Activated B cell treated with CpG ODN at 0.5 μM for 24 hours (primary cell): ENCODE data around the gene IL12RB1. TPM values are rescaled to one million over a fixed set of nuclear protein-coding genes. Genes with fewer than 3 reads are reported as not detected.
A peak's percentile ranks its signal among the peaks of the same experiment; 100 is the strongest.

Source experiments
- ATAC-seq: fragments of 200-7000 bp; cut with Tn5 transposase; one replicate; pipeline ENCODE4 v1.10.0; 2021; ENCODE audit warnings: low read depth, mild to moderate bottlenecking, moderate library complexity
- CTCF ChIA-PET: fragments of 350-600 bp; sonication (Branson Sonifier 250); formaldehyde crosslinking; loops from one replicate; lab custom pipeline; 2021; ENCODE audit warnings: antibody characterized with exemption; lab: Charles Lee
- POLR2A ChIA-PET: fragments of 350-600 bp; sonication (Branson Sonifier 250); formaldehyde crosslinking; loops from one replicate; lab custom pipeline; 2021; ENCODE audit warnings: antibody characterized with exemption; lab: Charles Lee
- DNase-seq: peaks from one replicate; pipeline ENCODE4 v3.0.0; 2022
- H3K27ac Mint-ChIP-seq: one replicate; pipeline ENCODE4 v1.8.0; 2020; ENCODE audit warnings: mixed read lengths
- H3K27me3 Mint-ChIP-seq: one replicate; pipeline ENCODE4 v1.8.0; 2021; ENCODE audit warnings: mixed read lengths
- H3K36me3 Mint-ChIP-seq: one replicate; pipeline ENCODE4 v1.8.0; 2021; ENCODE audit warnings: low read depth, mixed read lengths
- H3K4me1 Mint-ChIP-seq: one replicate; pipeline ENCODE4 v1.8.0; 2021; ENCODE audit warnings: mixed read lengths
- H3K4me3 Mint-ChIP-seq: one replicate; pipeline ENCODE4 v1.8.0; 2020; ENCODE audit warnings: mild to moderate bottlenecking, mixed read lengths
- H3K9me3 Mint-ChIP-seq: one replicate; pipeline ENCODE4 v1.8.0; 2020; ENCODE audit warnings: mixed read lengths
- CTCF ChIP-seq: fragments of 200-600 bp; IDR thresholded peaks from one replicate; pipeline ENCODE4 v1.8.0; 2022; ENCODE audit warnings: antibody characterized with exemption, mild to moderate bottlenecking
- intact Hi-C: fragments of 100-400 bp; cut with micrococcal nuclease; formaldehyde crosslinking; loops from one replicate; pipeline ENCODE4 v1.15.1; 2024
- total RNA-seq: library from RNA; stranded (reverse); gene quantifications from 2 replicates; pipeline ENCODE4 v1.2.3, GENCODE V29; 2022

The IL12RB1 gene
- total RNA-seq, 1 donor from 2014 or later: 20.9 TPM

- no peak overlapping the region for H3K4me3 Mint-ChIP-seq
Observed at GRCh38 chr19:18046059-18046718, 40.5 kb downstream of the IL12RB1 start.

DNA sequence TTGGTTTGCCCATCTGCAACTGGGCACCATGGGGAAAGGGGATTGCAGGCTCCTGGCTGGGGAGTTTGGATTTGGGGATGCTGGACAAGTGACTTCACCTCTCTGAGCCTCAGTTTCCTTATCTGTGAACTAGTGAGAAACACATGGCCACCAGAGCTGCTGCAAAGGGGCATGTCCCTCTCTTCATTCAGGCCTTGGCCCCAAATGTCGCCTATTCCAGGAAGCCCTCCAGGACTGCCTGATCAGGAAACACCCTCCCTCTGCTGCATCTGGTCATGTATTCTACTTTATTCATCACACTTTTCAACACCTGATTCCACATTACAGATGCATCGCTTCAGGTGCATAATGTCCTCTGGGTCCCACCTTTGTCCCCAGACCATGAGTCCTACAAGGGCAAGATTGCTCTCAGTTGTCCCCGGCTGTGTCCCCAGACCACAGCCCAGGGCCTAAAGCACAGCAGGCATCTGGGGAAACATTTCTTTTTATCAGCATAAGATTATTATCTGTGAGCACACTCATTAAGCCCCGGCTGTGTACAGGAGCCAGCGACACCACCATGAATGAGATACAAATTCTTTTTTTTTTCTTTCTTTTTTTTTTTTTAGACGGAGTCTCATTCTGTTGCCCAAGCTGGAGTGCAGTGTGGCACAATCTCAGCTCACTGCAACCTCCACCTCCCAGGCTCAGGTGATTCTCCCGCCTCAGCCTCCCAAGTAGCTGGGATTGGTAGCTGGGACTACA is 41.3 kb downstream of the IL12RB1 start:
- no peaks in the 10 kb centered on the region for H3K36me3 Mint-ChIP-seq
- intact Hi-C loops: loop anchor here (1.0 to 2.0 kb wide), 4 partner anchors 13 to 38 kb away; no protein-coding TSS in a partner anchor
- no peak for TF ChIP-seq CTCF
- peak overlapping the region; percentile 96 for H3K27ac Mint-ChIP-seq
- H3K4me3 Mint-ChIP-seq: peak overlapping the region; percentile 78
- H3K27me3 Mint-ChIP-seq: no peaks in the 10 kb centered on the region
- H3K9me3 Mint-ChIP-seq: no peaks in the 10 kb centered on the region
- ChIA-PET CTCF (interaction anchor here (1.0 to 1.9 kb wide), 9 partner anchors 11 to 125 kb away, joined by 3 to 17 read pairs (median 3); partner anchors contain the start of gene ARRDC2), POLR2A (interaction anchor here (0.6 to 12.3 kb wide), 28 partner anchors 8 to 523 kb away, joined by 3 to 779 read pairs (median 6); partner anchors contain the start of genes ARRDC2, CCDC124, ELL and JAK3)
- peak; percentile 7 for ATAC-seq
- H3K4me1 Mint-ChIP-seq: peaks cover 61% of the 10 kb centered on the region
- DNase-seq: no peak

More at GRCh38 chr19:18046059-18046718, 40.5 kb downstream of the IL12RB1 start:
- Mint-ChIP-seq H3K4me1 (peaks cover 64% of the 10 kb centered on the region), H3K27ac (peak overlapping the region; percentile 96), H3K36me3 (no peaks in the 10 kb centered on the region), H3K27me3 (no peaks in the 10 kb centered on the region), H3K9me3 (no peaks in the 10 kb centered on the region)
- DNase-seq: no peak
- no peak for TF ChIP-seq CTCF
- CTCF ChIA-PET: interaction anchor here (1.1 to 1.9 kb wide), 3 partner anchors 11 to 30 kb away, joined by 3 to 7 read pairs (median 4); no protein-coding TSS in a partner anchor
- POLR2A ChIA-PET: interaction anchor here (0.6 to 12.3 kb wide), 9 partner anchors 11 to 53 kb away, joined by 3 to 779 read pairs (median 18); partner anchors contain the start of genes ARRDC2 and MAST3
- intact Hi-C loops: no loop called here
- no peak for ATAC-seq

DNA sequence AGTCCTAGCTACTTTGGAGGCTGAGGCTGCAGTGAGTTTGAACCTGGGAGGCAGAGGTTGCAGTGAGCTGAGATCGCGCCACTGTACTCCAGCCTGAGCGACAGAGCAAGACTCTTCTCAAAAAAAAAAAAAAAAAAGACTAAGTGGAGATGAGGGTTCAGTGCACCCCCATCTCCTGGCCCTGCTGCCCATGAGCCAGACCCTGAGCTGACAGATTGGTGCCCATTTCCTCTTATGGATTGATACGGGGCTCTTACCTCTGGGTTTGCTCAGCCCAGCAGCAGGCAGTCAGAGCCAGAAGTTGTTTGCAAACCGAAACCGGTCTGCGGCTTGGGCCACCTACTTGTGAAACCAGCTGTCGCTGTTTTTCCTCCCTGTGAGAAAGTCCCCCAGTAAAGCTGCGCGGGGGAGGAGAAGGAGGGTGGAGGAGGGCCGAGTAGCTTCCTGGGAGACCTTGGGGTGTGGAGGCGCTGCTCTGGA is 41.9 kb downstream of the IL12RB1 start:
- no peak for TF ChIP-seq CTCF
- peak overlapping the region; percentile 96 for H3K27ac Mint-ChIP-seq
- ATAC-seq: peak; percentile 92

DNA sequence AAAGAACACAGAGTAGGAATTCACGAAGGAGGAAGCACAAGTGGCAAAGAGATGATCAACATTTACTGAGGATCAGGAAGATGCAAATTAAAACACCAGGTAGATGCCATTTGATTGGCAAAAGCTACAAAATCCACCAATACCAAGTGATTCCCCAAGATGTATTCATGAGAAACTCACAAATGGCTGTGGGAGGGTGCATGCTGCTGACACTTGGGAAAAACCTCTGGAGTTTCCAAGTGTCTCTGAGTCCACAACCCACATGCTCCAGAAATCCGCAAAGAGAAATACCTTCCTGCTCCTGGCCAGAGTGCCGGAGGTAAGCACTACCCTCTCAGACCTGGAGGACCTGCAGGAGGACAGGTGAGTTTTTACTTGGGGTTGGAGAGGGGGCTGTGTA is 43.1 kb downstream of the IL12RB1 start:
- Mint-ChIP-seq H3K4me3 (peak overlapping the region; percentile 8), H3K27me3 (no peaks in the 10 kb centered on the region), H3K27ac (peak overlapping the region; percentile 96), H3K9me3 (no peaks in the 10 kb centered on the region), H3K4me1 (peaks cover 55% of the 10 kb centered on the region), H3K36me3 (no peaks in the 10 kb centered on the region)
- no peak for DNase-seq
- intact Hi-C loops: loop anchor here (2.0 kb wide), 1 partner anchor 23 kb away; no protein-coding TSS in a partner anchor
- no peak for ATAC-seq
- no peak for TF ChIP-seq CTCF
- ChIA-PET POLR2A (interaction anchor here (1.8 to 12.3 kb wide), 3 partner anchors 14 to 55 kb away, joined by 8 to 779 read pairs (median 21); partner anchors contain the start of genes ARRDC2 and MAST3), CTCF (interaction anchor here (1.4 to 1.8 kb wide), 2 partner anchors 20 to 109 kb away, joined by 3 to 17 read pairs; partner anchors contain the start of gene PIK3R2)

More for the DNA sequence above, 41.9 kb downstream of the IL12RB1 start:
- POLR2A ChIA-PET: interaction anchor here (0.6 to 12.3 kb wide), 29 partner anchors 9 to 522 kb away, joined by 3 to 779 read pairs (median 5); partner anchors contain the start of genes ARRDC2, CCDC124, ELL and JAK3
- Mint-ChIP-seq H3K36me3 (no peaks in the 10 kb centered on the region), H3K4me1 (peaks cover 55% of the 10 kb centered on the region), H3K27me3 (no peaks in the 10 kb centered on the region), H3K9me3 (no peaks in the 10 kb centered on the region), H3K4me3 (peak overlapping the region; percentile 78)
- intact Hi-C loops: loop anchor here (1.0 to 2.0 kb wide), 4 partner anchors 13 to 38 kb away; no protein-coding TSS in a partner anchor
- peak; percentile 72 for DNase-seq
- CTCF ChIA-PET: interaction anchor here (0.6 to 1.9 kb wide), 10 partner anchors 12 to 126 kb away, joined by 3 to 17 read pairs (median 3); partner anchors contain the start of gene ARRDC2
